Nephron (organoid): ENCODE measurements around the gene UBE2B.
A peak's percentile ranks its signal among the peaks of the same experiment; 100 is the strongest.
"Not testable (repeated sequence)": the region's sequence is repeated elsewhere in the genome, so short reads cannot be mapped to it uniquely, and the experiment has no call there.

Experiments
- H3K27ac Mint-ChIP-seq, 3 experiments: 2 replicates each; pipeline ENCODE4 v1.8.0; 2020; ENCODE audit warnings: mixed read lengths in 3 of 3, mild to moderate bottlenecking in 2 of 3, moderate library complexity in 1 of 3
- H3K27me3 Mint-ChIP-seq: 2 replicates; pipeline ENCODE4 v1.8.0; 2021; ENCODE audit warnings: low read depth, mild to moderate bottlenecking, moderate library complexity, mixed read lengths
- H3K36me3 Mint-ChIP-seq: 2 replicates; pipeline ENCODE4 v1.8.0; 2020; ENCODE audit warnings: low read depth, mixed read lengths
- H3K4me1 Mint-ChIP-seq: 2 replicates; pipeline ENCODE4 v1.8.0; 2020; ENCODE audit warnings: mixed read lengths
- H3K4me3 Mint-ChIP-seq, 3 experiments: 2 replicates each; pipeline ENCODE4 v1.8.0; 2020; ENCODE audit warnings: mild to moderate bottlenecking in 3 of 3, mixed read lengths in 3 of 3, moderate library complexity in 2 of 3
- H3K9me3 Mint-ChIP-seq: 2 replicates; pipeline ENCODE4 v1.8.0; 2020; ENCODE audit warnings: mixed read lengths
- TF ChIP-seq, protein P1 (sequence below), 3 experiments: fragments of 200-600 bp; sonication (generic); IDR thresholded peaks; one replicate each; pipeline ENCODE4 v1.5.0; 2021; ENCODE audit warnings: antibody characterized with exemption in 3 of 3; ENCODE audit not compliant: unreplicated experiment in 3 of 3

Gene UBE2B

DNA sequence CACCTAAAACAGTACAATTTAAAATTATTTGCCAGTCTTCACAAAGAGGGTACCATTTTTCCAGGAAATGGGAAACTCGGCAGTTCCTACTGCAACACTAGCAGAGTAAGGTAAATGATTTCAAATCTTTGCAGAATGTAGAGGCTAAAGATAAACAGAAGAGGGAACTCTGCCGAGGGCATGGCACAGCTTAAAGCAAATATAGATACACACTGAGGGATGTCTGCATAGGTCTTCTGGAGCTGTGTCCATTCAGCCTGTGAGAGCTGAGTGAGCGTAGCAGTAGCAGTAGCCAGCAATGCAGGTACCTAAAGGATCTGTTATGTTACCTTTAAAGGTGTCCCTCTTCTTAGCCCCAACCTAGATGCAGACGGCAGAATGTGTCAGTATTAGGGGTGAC, 21.9 kb upstream of the UBE2B start:
- H3K4me3 Mint-ChIP-seq = no peak overlapping the region

DNA sequence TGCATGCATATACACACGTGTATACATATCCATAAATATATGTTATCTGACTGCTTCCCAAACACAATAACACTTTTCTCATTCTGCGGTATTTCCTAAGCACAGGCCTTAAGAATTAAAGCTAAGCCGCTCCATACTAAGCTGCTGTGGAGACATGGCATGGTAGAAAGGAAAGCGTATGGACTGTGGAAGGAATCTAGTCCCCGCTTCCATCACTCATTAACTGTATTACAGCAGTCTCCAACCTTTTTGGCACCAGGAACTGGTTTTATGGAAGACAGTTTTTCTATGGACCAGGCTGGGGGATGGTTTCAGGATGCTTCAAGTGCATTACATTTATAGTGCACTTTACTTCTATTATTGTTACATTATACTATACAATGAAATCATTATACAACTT, 15.7 kb upstream of the UBE2B start:
- Mint-ChIP-seq H3K4me1 (no peaks in the 10 kb centered on the region), H3K4me3 (no peak overlapping the region), H3K27ac (no peak overlapping the region), H3K9me3 (no peaks in the 10 kb centered on the region), H3K27me3 (no peaks in the 10 kb centered on the region), H3K36me3 (peaks cover 10% of the 10 kb centered on the region)
- TF ChIP-seq, protein P1, sequence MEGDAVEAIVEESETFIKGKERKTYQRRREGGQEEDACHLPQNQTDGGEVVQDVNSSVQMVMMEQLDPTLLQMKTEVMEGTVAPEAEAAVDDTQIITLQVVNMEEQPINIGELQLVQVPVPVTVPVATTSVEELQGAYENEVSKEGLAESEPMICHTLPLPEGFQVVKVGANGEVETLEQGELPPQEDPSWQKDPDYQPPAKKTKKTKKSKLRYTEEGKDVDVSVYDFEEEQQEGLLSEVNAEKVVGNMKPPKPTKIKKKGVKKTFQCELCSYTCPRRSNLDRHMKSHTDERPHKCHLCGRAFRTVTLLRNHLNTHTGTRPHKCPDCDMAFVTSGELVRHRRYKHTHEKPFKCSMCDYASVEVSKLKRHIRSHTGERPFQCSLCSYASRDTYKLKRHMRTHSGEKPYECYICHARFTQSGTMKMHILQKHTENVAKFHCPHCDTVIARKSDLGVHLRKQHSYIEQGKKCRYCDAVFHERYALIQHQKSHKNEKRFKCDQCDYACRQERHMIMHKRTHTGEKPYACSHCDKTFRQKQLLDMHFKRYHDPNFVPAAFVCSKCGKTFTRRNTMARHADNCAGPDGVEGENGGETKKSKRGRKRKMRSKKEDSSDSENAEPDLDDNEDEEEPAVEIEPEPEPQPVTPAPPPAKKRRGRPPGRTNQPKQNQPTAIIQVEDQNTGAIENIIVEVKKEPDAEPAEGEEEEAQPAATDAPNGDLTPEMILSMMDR (IDR thresholded peaks at IDR 0.05; ENCODE audit: unreplicated experiment in 3 of 3) = no peak

More for the DNA sequence above, 21.9 kb upstream of the UBE2B start:
- H3K9me3 Mint-ChIP-seq = no peaks in the 10 kb centered on the region
- no peaks in the 10 kb centered on the region for H3K27me3 Mint-ChIP-seq
- H3K27ac Mint-ChIP-seq = no peak overlapping the region
- H3K36me3 Mint-ChIP-seq = peaks cover 5% of the 10 kb centered on the region
- TF ChIP-seq, protein P1 (IDR thresholded peaks at IDR 0.05; ENCODE audit: unreplicated experiment in 3 of 3) = no peak
- no peaks in the 10 kb centered on the region for H3K4me1 Mint-ChIP-seq

DNA sequence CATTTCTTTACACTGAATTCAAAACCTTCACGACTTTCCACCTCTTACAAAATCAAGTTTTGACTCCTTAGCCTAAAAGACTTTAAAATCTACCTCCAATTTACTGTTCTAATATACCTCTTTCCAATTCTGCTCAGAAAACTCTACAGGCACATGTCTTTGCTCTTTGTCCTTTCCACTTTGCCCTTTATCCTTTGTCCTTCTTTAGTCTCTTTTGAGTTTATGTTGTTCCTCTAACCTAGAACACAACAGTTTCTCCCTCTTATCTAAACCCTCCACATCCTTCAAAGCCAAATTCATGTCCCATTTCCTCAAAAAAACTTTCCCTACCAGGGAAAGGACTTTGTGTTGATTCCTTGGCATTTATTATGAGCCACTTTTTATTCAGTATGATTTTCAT, 5.8 kb upstream of the UBE2B start:
- peaks cover 4% of the 10 kb centered on the region for H3K27me3 Mint-ChIP-seq
- TF ChIP-seq, protein P1 (IDR thresholded peaks at IDR 0.05; ENCODE audit: unreplicated experiment in 3 of 3) = no peak
- peaks cover 14% of the 10 kb centered on the region for H3K36me3 Mint-ChIP-seq
- peaks cover 20% of the 10 kb centered on the region for H3K4me1 Mint-ChIP-seq
- H3K9me3 Mint-ChIP-seq = peaks cover 3% of the 10 kb centered on the region
- H3K27ac Mint-ChIP-seq = no peak overlapping the region
- peak overlapping the region; percentile 1 to 9 (median 9) for H3K4me3 Mint-ChIP-seq

DNA sequence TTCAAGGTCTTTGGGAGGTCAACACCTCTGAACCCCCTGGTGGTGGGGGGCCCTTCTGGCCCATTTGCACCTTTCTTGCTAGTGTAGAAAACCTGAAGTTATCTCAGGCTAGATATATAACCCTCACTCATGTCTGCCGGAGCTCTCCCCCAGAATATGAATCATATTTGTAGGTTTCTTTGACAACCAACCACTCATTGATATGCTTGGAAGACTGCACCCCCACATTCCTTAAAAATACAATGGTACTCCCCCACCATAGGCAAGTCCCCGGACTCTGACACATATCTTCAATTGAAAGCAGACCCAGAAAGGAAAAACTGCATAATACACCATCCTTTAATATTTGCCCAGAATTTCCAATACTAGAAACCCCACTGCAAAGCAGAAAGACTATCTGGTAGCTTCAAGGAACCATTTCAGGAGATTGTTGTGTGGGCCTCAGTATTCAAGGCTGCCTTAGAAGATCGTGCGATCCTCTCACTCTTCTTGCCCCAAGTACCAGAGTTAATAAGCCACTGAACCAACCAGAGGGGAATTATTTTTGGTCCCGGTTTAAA, 978 bp upstream of the UBE2B start:
- H3K27me3 Mint-ChIP-seq = peaks cover 4% of the 10 kb centered on the region
- peaks cover 3% of the 10 kb centered on the region for H3K9me3 Mint-ChIP-seq
- TF ChIP-seq, protein P1 (IDR thresholded peaks at IDR 0.05; ENCODE audit: unreplicated experiment in 3 of 3) = no peak
- peaks cover 24% of the 10 kb centered on the region for H3K36me3 Mint-ChIP-seq
- H3K4me1 Mint-ChIP-seq = peaks cover 36% of the 10 kb centered on the region
- peak overlapping the region; percentile 98 to 99 (median 99) for H3K27ac Mint-ChIP-seq
- peak overlapping the region; percentile 89 to 97 (median 95) for H3K4me3 Mint-ChIP-seq

DNA sequence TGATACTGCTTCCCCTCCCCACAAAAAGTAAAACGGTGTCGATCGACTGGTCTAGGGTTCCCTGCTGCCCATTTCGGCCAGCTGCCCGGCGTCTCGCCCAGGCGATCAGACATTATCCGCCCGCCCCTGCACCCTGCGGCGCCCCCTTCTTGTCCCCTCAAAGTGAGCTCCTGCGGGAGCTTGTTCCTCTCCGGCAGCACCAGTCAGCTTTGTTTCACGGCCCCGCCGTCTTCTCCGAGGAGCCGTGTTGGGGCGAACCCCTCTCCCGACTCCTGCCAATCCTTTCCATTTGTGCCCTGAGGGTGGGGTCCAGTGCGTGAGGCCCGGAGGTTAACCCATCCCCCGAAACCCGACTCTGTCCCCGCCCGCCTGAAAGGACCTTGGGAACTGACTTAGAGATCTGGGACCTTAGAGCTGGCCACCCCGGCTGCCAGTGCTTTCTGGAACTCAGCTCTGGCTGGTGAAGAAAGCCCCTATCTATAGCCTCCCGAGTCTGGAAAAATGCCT, 518 bp downstream of the UBE2B start:
- peak overlapping the region; percentile 98 to 99 (median 99) for H3K27ac Mint-ChIP-seq
- peaks cover 3% of the 10 kb centered on the region for H3K9me3 Mint-ChIP-seq
- H3K36me3 Mint-ChIP-seq = peaks cover 27% of the 10 kb centered on the region
- peak overlapping the region; percentile 89 to 97 (median 95) for H3K4me3 Mint-ChIP-seq
- TF ChIP-seq, protein P1 (IDR thresholded peaks at IDR 0.05; ENCODE audit: unreplicated experiment in 3 of 3) = no peak
- peaks cover 26% of the 10 kb centered on the region for H3K4me1 Mint-ChIP-seq
- H3K27me3 Mint-ChIP-seq = peaks cover 3% of the 10 kb centered on the region

DNA sequence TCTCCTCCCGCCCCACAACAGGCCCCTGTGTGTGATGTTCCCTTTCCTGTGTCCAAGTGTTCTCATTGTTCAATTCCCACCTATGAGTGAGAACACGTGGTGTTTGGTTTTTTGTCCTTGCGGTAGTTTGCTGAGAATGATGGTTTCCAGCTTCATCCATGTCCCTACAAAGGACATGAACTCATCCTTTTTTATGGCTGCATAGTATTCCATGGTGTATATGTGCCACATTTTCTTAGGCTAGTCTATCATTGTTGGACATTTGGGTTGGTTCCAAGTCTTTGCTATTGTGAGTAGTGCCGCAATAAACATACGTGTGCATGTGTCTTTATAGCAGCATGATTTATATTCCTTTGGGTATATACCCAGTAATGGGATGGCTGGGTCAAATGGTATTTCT, 2.3 kb downstream of the UBE2B start:
- H3K9me3 Mint-ChIP-seq, H3K27me3 Mint-ChIP-seq, H3K27ac Mint-ChIP-seq: not testable (repeated sequence)
- peaks cover 22% of the 10 kb centered on the region for H3K4me1 Mint-ChIP-seq
- H3K36me3 Mint-ChIP-seq = peaks cover 26% of the 10 kb centered on the region
- H3K4me3 Mint-ChIP-seq = peak overlapping the region; percentile 68 to 76 (median 72)
